ENCODE results near the gene CAPN12. TPM values are rescaled to one million over a fixed set of nuclear protein-coding genes. Genes with fewer than 3 reads are reported as not detected.

Gene CAPN12
- polyA plus RNA-seq, 2 of the 4 experiments (the other 2 are of a cell fraction), result 10.0 to 11.7 TPM

GRCh38 chr19:38744874-38745273 is 600 bp upstream of the CAPN12 start:
- DNase-seq (ENCODE audit: low read depth in 1 of 2, low spot score in 1 of 2) (peak in 1 of 2 experiments; percentile 26), ATAC-seq (no peak; a peak in 2 of 6 replicates), FAIRE-seq (no peak)
- CTCF ChIA-PET, result interaction anchor here (0.8 to 2.1 kb wide), 12 partner anchors 9 to 185 kb away, joined by 3 to 9 read pairs (median 4); partner anchors contain the start of genes ECH1, MRPS12 and SARS2
- H3K4me2 ChIP-seq, result no peak overlapping the region
- no peak overlapping the region for H3K4me3 ChIP-seq
- POLR2A ChIA-PET, result interaction anchor here (1.4 kb wide), 1 partner anchor 87 kb away, joined by 3 read pairs; the partner anchor contains the start of gene ECH1
- no peaks in the 10 kb centered on the region for H3K9me3 ChIP-seq
- no peak overlapping the region for H3K27ac ChIP-seq
- peaks cover 4% of the 10 kb centered on the region; the same call in 1 of the 3 replicates for H3K4me1 ChIP-seq
- TF ChIP-seq NFE2L2 (conservative IDR thresholded peaks at IDR 0.05; ENCODE audit: low read length) (no peak), JUNB (IDR thresholded peaks at IDR 0.05) (no peak), E2F6 (IDR thresholded peaks at IDR 0.05; ENCODE audit: borderline replicate concordance, low read depth) (no peak), FOSL2 (IDR thresholded peaks at IDR 0.05) (no peak), FOSL2 (CRISPR knock-in tag; IDR thresholded peaks at IDR 0.05) (no peak), EHMT2 (IDR thresholded peaks at IDR 0.05; ENCODE audit: low read depth) (no peak), PBX3 (IDR thresholded peaks at IDR 0.05) (no peak), KDM5A (IDR thresholded peaks at IDR 0.05) (no peak), KDM1A (IDR thresholded peaks at IDR 0.05; ENCODE audit: low read depth) (no peak), ZC3H11A (IDR thresholded peaks at IDR 0.05) (no peak)
- TF ChIP-seq, protein P1, sequence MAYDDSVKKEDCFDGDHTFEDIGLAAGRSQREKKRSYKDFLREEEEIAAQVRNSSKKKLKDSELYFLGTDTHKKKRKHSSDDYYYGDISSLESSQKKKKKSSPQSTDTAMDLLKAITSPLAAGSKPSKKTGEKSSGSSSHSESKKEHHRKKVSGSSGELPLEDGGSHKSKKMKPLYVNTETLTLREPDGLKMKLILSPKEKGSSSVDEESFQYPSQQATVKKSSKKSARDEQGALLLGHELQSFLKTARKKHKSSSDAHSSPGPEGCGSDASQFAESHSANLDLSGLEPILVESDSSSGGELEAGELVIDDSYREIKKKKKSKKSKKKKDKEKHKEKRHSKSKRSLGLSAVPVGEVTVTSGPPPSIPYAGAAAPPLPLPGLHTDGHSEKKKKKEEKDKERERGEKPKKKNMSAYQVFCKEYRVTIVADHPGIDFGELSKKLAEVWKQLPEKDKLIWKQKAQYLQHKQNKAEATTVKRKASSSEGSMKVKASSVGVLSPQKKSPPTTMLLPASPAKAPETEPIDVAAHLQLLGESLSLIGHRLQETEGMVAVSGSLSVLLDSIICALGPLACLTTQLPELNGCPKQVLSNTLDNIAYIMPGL (CRISPR knock-in tag; IDR thresholded peaks at IDR 0.05; ENCODE audit: borderline replicate concordance), result no peak
- 71% methylated on average over 6 of the region's 6 CpGs for WGBS (ENCODE audit: missing lambda C conversion rate)

DNA sequence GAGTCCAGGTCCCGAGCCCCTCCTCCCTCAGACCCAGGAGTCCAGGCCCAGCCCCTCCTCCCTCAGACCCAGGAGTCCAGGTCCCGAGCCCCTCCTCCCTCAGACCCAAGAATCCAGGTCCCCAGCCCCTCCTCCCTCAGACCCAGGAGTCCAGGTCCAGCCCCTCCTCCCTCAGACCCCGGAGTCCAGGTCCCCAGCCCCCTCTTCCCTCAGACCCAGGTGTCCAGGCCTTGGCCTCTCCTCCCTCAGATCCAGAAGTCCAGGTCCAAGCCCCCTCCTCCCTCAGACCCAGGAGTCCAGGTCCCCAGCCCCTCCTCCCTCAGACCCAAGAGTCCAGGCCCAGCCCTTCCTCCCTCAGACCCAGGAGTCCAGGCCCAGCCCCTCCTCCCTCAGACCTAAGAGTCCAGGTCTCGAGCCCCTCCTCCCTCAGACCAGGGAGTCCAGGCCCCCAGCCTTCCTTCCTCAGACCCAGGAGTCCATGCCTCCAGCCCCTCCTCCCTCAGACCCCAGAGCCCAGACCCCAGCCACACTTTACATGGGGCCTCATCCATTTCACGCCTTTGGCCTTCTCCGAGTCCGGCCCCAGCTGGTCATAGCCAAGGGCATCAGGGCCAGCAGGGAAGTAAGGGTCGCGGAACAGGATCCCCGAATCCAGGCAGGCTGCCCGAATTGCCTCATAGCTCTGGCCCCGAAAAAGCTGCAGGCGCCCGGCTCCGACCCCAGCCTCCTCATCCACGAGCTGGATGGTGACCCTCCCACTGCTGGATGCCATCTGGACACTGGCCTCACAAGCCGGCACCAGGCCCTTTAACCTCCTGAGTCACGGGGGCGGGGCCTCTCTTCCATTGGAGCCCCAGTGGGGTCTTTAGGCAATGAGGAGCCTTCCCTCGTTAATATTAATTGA is 628 bp downstream of the CAPN12 start:
- H3K27ac ChIP-seq, result peak overlapping the region in 1 of 2 experiments; percentile 45; a peak in 3 of 6 replicates
- H3K9me3 ChIP-seq, result no peaks in the 10 kb centered on the region
- WGBS (ENCODE audit: missing lambda C conversion rate), result 91% methylated on average over 18 of the region's 20 CpGs
- H3K4me3 ChIP-seq, result no peak overlapping the region
- H3K4me2 ChIP-seq, result no peak overlapping the region
- no peak for TF ChIP-seq FOSL2 (IDR thresholded peaks at IDR 0.05)
- no peak for TF ChIP-seq FOSL2 (CRISPR knock-in tag; IDR thresholded peaks at IDR 0.05)
- no peak for TF ChIP-seq GATA3 (IDR thresholded peaks at IDR 0.05; ENCODE audit: borderline replicate concordance)
- TF ChIP-seq, protein P1 (CRISPR knock-in tag; IDR thresholded peaks at IDR 0.05; ENCODE audit: borderline replicate concordance), result no peak
- 0 out of 2 replicates have a peak, but pooled peaks have one; percentile 6 for TF ChIP-seq POLR2AphosphoS2 (conservative IDR thresholded peaks at IDR 0.05; ENCODE audit: low read length)
- DNase-seq (ENCODE audit: low read depth in 1 of 2, low spot score in 1 of 2) (no peak), ATAC-seq (peak; percentile 1 to 14; a peak in 2 of 6 replicates), FAIRE-seq (no peak)
- CTCF ChIA-PET, result interaction anchor here (0.6 to 2.1 kb wide), 13 partner anchors 10 to 229 kb away, joined by 3 to 9 read pairs (median 3); partner anchors contain the start of genes ECH1, MRPS12 and SARS2
- H3K4me1 ChIP-seq, result peaks cover 4% of the 10 kb centered on the region; the same call in 1 of the 3 replicates
- POLR2A ChIA-PET, result interaction anchor here (1.4 kb wide), 1 partner anchor 88 kb away, joined by 3 read pairs; the partner anchor contains the start of gene ECH1

GRCh38 chr19:38742906-38743305 is 1.4 kb downstream of the CAPN12 start:
- no peak for FAIRE-seq
- CTCF ChIA-PET, result interaction anchor here (1.0 to 3.1 kb wide), 4 partner anchors 9 to 145 kb away, joined by 3 to 12 read pairs (median 7); no protein-coding TSS in a partner anchor

More at GRCh38 chr19:38742906-38743305, 1.4 kb downstream of the CAPN12 start:
- H3K4me3 ChIP-seq, result no peak overlapping the region
- ATAC-seq (peak; percentile 2 to 28; a peak in 2 of 6 replicates), DNase-seq (ENCODE audit: low read depth in 1 of 2, low spot score in 1 of 2) (no peak)
- WGBS (ENCODE audit: missing lambda C conversion rate), result 89% methylated on average over 6 of the region's 6 CpGs
- no peaks in the 10 kb centered on the region for H3K9me3 ChIP-seq
- TF ChIP-seq CHD2 (IDR thresholded peaks at IDR 0.05; ENCODE audit: low read length, partially characterized antibody), result no peak
- no peak for TF ChIP-seq EHMT2 (IDR thresholded peaks at IDR 0.05; ENCODE audit: low read depth)
- TF ChIP-seq USF2 (IDR thresholded peaks at IDR 0.05), result no peak
- no peak for TF ChIP-seq PBX3 (IDR thresholded peaks at IDR 0.05)
- TF ChIP-seq FOSL2 (IDR thresholded peaks at IDR 0.05), result no peak
- no peak for TF ChIP-seq FOSL2 (CRISPR knock-in tag; IDR thresholded peaks at IDR 0.05)
- no peak for TF ChIP-seq EP300 (IDR thresholded peaks at IDR 0.05)
- TF ChIP-seq ZC3H11A (IDR thresholded peaks at IDR 0.05), result no peak
- TF ChIP-seq, protein P2, sequence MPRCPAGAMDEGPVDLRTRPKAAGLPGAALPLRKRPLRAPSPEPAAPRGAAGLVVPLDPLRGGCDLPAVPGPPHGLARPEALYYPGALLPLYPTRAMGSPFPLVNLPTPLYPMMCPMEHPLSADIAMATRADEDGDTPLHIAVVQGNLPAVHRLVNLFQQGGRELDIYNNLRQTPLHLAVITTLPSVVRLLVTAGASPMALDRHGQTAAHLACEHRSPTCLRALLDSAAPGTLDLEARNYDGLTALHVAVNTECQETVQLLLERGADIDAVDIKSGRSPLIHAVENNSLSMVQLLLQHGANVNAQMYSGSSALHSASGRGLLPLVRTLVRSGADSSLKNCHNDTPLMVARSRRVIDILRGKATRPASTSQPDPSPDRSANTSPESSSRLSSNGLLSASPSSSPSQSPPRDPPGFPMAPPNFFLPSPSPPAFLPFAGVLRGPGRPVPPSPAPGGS (IDR thresholded peaks at IDR 0.05), result no peak
- no peak overlapping the region for H3K4me2 ChIP-seq
- H3K4me1 ChIP-seq, result peaks cover 4% of the 10 kb centered on the region; the same call in 1 of the 3 replicates
- peak overlapping the region in 1 of 2 experiments; percentile 45; a peak in 2 of 6 replicates for H3K27ac ChIP-seq
- POLR2A ChIA-PET, result interaction anchor here (0.6 to 1.2 kb wide), 4 partner anchors 40 to 340 kb away, joined by 3 to 4 read pairs (median 4); partner anchors contain the start of genes FAM98C, NFKBIB and SIRT2
